Smooth muscle cell (in vitro differentiated cells): ENCODE results near the gene FARP1. TPM values are rescaled to one million over a fixed set of nuclear protein-coding genes. Genes with fewer than 3 reads are reported as not detected.

ENCODE experiments used
- DNase-seq: peaks from one replicate; lab custom pipeline; 2025; ENCODE audit not compliant: unreplicated experiment; lab: John Stamatoyannopoulos, UW
- H2AFZ ChIP-seq: fragments of 200-600 bp; sonication (generic); 2 replicates; pipeline ENCODE4 v1.6.0; 2016; ENCODE audit warnings: antibody characterized with exemption, low read depth, mild to moderate bottlenecking
- H3F3A ChIP-seq: fragments of 200-600 bp; sonication (generic); 2 replicates; pipeline ENCODE4 v1.6.0; 2017; ENCODE audit warnings: antibody characterized with exemption, low read depth
- H3K27ac ChIP-seq: fragments of 200-600 bp; sonication (generic); 2 replicates; pipeline ENCODE4 v1.5.1; 2016; ENCODE audit warnings: low read depth, mild to moderate bottlenecking
- H3K27me3 ChIP-seq: fragments of 200-600 bp; sonication (generic); 2 replicates; pipeline ENCODE4 v1.6.1; 2016; ENCODE audit warnings: low read depth, mild to moderate bottlenecking
- H3K36me3 ChIP-seq: fragments of 200-600 bp; sonication (generic); 2 replicates; pipeline ENCODE4 v1.5.1; 2016; ENCODE audit warnings: low read depth
- H3K4me1 ChIP-seq: fragments of 200-600 bp; sonication (generic); 2 replicates; pipeline ENCODE4 v1.5.1; 2016; ENCODE audit warnings: low read depth
- H3K4me2 ChIP-seq: fragments of 200-600 bp; sonication (generic); 2 replicates; pipeline ENCODE4 v1.6.0; 2016; ENCODE audit warnings: mild to moderate bottlenecking
- H3K4me3 ChIP-seq: fragments of 200-600 bp; sonication (generic); 2 replicates; pipeline ENCODE4 v1.5.1; 2016; ENCODE audit warnings: mild to moderate bottlenecking
- H3K79me2 ChIP-seq: fragments of 200-600 bp; sonication (generic); 2 replicates; pipeline ENCODE4 v1.6.0; 2016; ENCODE audit warnings: low read depth, mild to moderate bottlenecking
- H3K9ac ChIP-seq: fragments of 200-600 bp; sonication (generic); 2 replicates; pipeline ENCODE4 v1.6.0; 2016; ENCODE audit warnings: low read depth
- H3K9me3 ChIP-seq: fragments of 200-600 bp; sonication (generic); replicated peaks from 2 replicates; pipeline ENCODE4 v1.5.1; 2016; ENCODE audit warnings: low read depth
- H4K20me1 ChIP-seq: fragments of 200-600 bp; sonication (generic); 2 replicates; pipeline ENCODE4 v1.6.0; 2016; ENCODE audit warnings: low read depth
- WGBS: methylation state at CpG from one replicate; pipeline ENCODE4 v1.1.7; 2016; ENCODE audit warnings: low lambda C conversion rate; 5-methylcytosine and 5-hydroxymethylcytosine counted together
- polyA plus RNA-seq: library from polyadenylated mRNA; unstranded; fragments of >200 nt; fragmentation: Nextera tagmentation; extraction: Ambion mirVana; gene quantifications from 2 replicates; pipeline ENCODE4 v1.2.1, GENCODE V29; 2016
- total RNA-seq: library from RNA; depleted of rRNA; stranded (reverse); fragments of >200 nt; gene quantifications from 2 replicates; pipeline ENCODE4 v1.2.3, GENCODE V29; 2014
- TF ChIP-seq, protein P1 (sequence below): fragments of 200-600 bp; sonication (generic); IDR thresholded peaks from 2 replicates; pipeline ENCODE4 v1.5.1; 2017; ENCODE audit warnings: borderline replicate concordance, mild to moderate bottlenecking, antibody characterized with exemption; ENCODE audit not compliant: insufficient read depth, poor library complexity, severe bottlenecking

The FARP1 gene
- total and polyA plus RNA-seq, 2 experiments from 2014 or later, result 59.4 to 104 TPM

DNA sequence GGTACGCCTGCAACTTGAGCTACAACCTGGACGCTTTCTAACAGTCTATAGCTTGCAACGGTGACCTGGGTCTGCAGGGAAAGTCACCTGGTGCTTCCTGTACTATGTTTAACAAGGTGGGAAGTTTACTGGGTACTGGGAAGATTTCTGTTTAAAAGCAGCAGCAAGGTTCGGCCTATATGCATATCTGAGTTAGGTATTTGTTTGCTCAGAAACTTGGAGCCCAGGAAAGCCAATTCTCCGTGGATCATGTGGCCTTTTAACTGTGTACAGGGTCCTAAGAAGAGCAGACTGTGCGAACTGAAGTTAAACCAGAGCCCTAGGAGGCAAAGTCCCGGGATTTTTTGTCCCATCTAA is 330.9 kb downstream of the FARP1 start:
- no peak for DNase-seq
- H3F3A ChIP-seq, result peaks cover 11% of the 10 kb centered on the region
- no peak overlapping the region for H3K9ac ChIP-seq
- H2AFZ ChIP-seq, result no peak overlapping the region
- peaks cover 30% of the 10 kb centered on the region for H3K4me1 ChIP-seq
- H3K9me3 ChIP-seq, result no peaks in the 10 kb centered on the region
- H3K27me3 ChIP-seq, result no peaks in the 10 kb centered on the region
- H3K4me3 ChIP-seq, result no peak overlapping the region
- H3K27ac ChIP-seq, result no peak overlapping the region
- peaks cover 46% of the 10 kb centered on the region for H3K79me2 ChIP-seq
- TF ChIP-seq, protein P1, sequence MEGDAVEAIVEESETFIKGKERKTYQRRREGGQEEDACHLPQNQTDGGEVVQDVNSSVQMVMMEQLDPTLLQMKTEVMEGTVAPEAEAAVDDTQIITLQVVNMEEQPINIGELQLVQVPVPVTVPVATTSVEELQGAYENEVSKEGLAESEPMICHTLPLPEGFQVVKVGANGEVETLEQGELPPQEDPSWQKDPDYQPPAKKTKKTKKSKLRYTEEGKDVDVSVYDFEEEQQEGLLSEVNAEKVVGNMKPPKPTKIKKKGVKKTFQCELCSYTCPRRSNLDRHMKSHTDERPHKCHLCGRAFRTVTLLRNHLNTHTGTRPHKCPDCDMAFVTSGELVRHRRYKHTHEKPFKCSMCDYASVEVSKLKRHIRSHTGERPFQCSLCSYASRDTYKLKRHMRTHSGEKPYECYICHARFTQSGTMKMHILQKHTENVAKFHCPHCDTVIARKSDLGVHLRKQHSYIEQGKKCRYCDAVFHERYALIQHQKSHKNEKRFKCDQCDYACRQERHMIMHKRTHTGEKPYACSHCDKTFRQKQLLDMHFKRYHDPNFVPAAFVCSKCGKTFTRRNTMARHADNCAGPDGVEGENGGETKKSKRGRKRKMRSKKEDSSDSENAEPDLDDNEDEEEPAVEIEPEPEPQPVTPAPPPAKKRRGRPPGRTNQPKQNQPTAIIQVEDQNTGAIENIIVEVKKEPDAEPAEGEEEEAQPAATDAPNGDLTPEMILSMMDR, result no peak
- peaks cover 40% of the 10 kb centered on the region for H4K20me1 ChIP-seq
- 91% methylated on average over 7 of the region's 7 CpGs for WGBS
- H3K4me2 ChIP-seq, result no peak overlapping the region
- no peaks in the 10 kb centered on the region for H3K36me3 ChIP-seq

- Histone ChIP-seq H3K27ac (no peak overlapping the region), H3K27me3 (no peaks in the 10 kb centered on the region), H3K9ac (no peak overlapping the region), H2AFZ (no peak overlapping the region), H3K4me3 (no peak overlapping the region), H3K79me2 (peaks cover 47% of the 10 kb centered on the region), H3K36me3 (no peaks in the 10 kb centered on the region), H3K4me2 (no peak overlapping the region), H3F3A (peaks cover 11% of the 10 kb centered on the region), H3K9me3 (no peaks in the 10 kb centered on the region), H3K4me1 (peaks cover 35% of the 10 kb centered on the region), H4K20me1 (peaks cover 35% of the 10 kb centered on the region)
- WGBS, result 95% methylated on average over 10 of the region's 10 CpGs
- DNase-seq, result no peak
- TF ChIP-seq, protein P1, result no peak
Observed at GRCh38 chr13:98474292-98474691, 331.4 kb downstream of the FARP1 start.

GRCh38 chr13:98474761-98475160 is 331.9 kb downstream of the FARP1 start:
- WGBS, result 93% methylated on average over 24 of the region's 24 CpGs
- Histone ChIP-seq H3K27me3 (no peaks in the 10 kb centered on the region), H3K79me2 (peaks cover 47% of the 10 kb centered on the region), H3K9me3 (no peaks in the 10 kb centered on the region), H3K4me1 (peaks cover 38% of the 10 kb centered on the region), H2AFZ (no peak overlapping the region), H3K27ac (peak overlapping the region; percentile 92), H4K20me1 (peaks cover 32% of the 10 kb centered on the region), H3K4me2 (no peak overlapping the region), H3K36me3 (no peaks in the 10 kb centered on the region), H3K4me3 (no peak overlapping the region), H3F3A (peaks cover 11% of the 10 kb centered on the region), H3K9ac (no peak overlapping the region)
- no peak for DNase-seq
- TF ChIP-seq, protein P1, result no peak

DNA sequence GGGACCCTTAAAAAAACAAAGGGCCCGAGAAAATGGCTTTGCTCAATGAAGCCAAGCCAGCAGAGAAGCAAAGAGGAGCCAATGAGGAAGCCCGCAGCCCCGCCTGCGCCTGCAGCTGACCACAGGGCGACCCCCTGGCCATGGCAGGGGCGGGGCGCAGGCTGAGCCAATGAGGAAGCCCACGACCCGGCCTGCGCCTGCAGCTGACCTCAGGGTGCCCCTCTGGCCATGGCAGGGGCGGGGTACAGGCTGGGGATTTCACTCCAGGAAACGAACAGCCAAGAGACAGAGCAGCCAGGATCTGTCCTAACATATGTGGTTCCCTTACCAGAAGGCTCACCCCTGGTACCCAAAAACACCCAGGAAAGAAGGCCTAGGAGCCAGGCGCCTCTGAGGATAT is 332.6 kb downstream of the FARP1 start:
- H2AFZ ChIP-seq, result no peak overlapping the region
- DNase-seq, result no peak
- H3K4me3 ChIP-seq, result no peak overlapping the region
- H3K27me3 ChIP-seq, result no peaks in the 10 kb centered on the region
- H3F3A ChIP-seq, result peaks cover 11% of the 10 kb centered on the region
- H3K4me1 ChIP-seq, result peaks cover 45% of the 10 kb centered on the region
- H4K20me1 ChIP-seq, result peaks cover 27% of the 10 kb centered on the region
- WGBS, result 55% methylated on average over 13 of the region's 13 CpGs
- H3K79me2 ChIP-seq, result peaks cover 47% of the 10 kb centered on the region
- peak overlapping the region; percentile 74 for H3K4me2 ChIP-seq
- TF ChIP-seq, protein P1, result no peak
- no peak overlapping the region for H3K9ac ChIP-seq
- H3K36me3 ChIP-seq, result no peaks in the 10 kb centered on the region
- peak overlapping the region; percentile 92 for H3K27ac ChIP-seq
- no peaks in the 10 kb centered on the region for H3K9me3 ChIP-seq
